GM18507 (cell line): ENCODE data around the gene GCNT1.
"Not testable (repeated sequence)": the region's sequence is repeated elsewhere in the genome, so short reads cannot be mapped to it uniquely, and the experiment has no call there.

Source experiments
- DNase-seq: peaks from one replicate; pipeline ENCODE4 v3.0.0; 2011; ENCODE audit warnings: low read depth; ENCODE audit not compliant: insufficient read length; ENCODE audit errors: extremely low spot score
- FAIRE-seq: peaks from 2 replicates; lab custom pipeline; 2011; peaks lifted over from hg19 to GRCh38; lab: Jason Lieb, UNC

GCNT1 gene

GRCh38 chr9:76458903-76459693 is at the start of gene GCNT1:
TSS of gene GCNT1 (plus strand) at chr9:76459182. CDS start at chr9:76502382, 43,200 bp downstream.
- FAIRE-seq (peak; percentile 83), DNase-seq (peak; percentile 80)

GRCh38 chr9:76412638-76413037 is 46.3 kb upstream of the GCNT1 start:
- FAIRE-seq (no peak), DNase-seq (no peak)

DNA sequence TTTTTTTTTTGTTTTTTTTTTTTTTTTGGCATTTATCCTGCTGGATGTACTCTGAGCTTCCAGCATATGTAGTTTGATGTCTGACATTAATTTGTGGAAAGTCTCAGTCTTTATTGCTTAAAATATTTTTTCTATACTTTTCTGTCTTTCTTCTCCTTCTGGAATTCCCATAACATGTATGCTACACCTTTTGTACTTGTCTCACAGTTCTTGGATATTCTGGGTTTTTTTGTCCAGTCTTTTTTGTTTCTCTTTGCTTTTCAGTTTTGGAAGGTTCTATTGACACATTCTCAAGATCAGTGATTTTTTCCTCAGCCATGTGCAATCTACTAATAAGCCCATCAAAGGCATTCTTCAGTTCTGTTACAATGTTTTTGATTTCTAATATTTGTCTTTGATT is 45.3 kb upstream of the GCNT1 start:
- DNase-seq (no peak), FAIRE-seq (no peak)

DNA sequence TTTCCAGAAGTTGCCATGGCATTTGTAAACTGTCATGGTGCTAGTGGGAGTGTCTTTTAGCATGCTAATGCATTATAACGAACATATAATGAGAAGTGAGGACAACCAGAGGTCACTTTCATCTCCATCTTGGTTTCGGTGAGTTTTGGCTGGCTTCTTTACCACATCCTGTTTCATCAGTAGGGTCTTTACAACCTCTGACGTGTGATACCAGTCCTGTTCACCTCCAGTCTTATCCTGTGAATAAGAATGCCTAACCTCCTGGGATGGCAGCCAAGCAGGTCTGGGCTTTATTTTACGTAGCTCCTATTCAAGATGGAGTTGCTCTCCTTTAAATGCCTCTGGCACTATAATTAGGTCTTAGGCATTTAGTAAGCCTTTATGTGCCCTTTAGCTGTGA is 44.3 kb upstream of the GCNT1 start:
- DNase-seq (no peak), FAIRE-seq (peak; percentile 70)

- FAIRE-seq (no peak), DNase-seq (no peak)
Observed at GRCh38 chr9:76415154-76415553, 43.8 kb upstream of the GCNT1 start.

- FAIRE-seq (no peak), DNase-seq (no peak)
Observed at GRCh38 chr9:76415731-76416130, 43.3 kb upstream of the GCNT1 start.

DNA sequence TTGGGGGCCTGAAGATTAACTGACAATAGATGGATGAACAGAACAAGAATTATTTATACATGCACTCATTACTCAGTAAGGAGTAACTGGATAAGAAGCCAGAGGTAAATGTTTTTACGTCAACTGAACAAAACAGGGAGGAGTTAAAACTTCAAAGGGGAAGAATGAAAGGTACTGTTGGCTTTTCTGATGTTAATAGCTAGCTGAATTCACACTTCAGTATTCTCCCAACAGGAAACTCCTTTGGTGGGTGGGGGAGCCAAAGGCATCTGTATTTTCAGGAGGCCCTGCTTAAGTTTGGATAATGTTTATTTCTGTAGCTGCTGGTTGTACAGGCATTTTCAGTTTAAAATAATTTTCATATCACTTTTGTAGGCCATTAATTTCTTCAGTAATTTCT is 41.6 kb upstream of the GCNT1 start:
- no peak for DNase-seq
- no peak for FAIRE-seq

DNA sequence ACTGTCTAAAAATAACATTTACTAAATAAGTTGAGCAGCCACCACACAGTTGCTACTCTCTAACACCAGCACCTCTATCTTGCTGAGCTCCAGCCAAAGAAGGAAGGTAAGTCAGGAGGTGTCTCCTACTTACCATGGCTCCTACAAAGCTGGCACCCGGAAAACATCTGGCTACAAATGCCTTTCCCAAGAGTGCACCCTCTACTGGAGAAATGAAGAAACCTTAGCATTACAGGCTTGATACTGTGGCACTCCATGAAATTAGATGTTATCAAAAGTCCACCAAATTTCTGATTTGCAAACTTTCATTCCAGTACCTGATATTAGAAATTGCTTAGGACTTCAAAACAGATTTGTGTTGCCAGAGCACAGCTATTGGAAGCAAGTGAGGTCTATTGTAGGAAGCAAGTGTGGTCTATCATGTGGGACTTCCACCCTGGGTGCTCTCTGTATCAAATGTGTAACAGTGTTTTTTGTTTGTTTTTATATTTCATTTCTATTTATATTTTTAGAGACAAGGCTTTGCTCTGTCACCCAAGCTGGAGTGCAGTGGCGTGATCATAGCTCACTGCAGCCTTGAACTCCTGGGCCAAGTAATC is 39.1 kb upstream of the GCNT1 start:
- no peak for DNase-seq
- peak; percentile 71 for FAIRE-seq

- DNase-seq (no peak), FAIRE-seq (no peak)
Observed at GRCh38 chr9:76423216-76424177, 35.5 kb upstream of the GCNT1 start.

DNA sequence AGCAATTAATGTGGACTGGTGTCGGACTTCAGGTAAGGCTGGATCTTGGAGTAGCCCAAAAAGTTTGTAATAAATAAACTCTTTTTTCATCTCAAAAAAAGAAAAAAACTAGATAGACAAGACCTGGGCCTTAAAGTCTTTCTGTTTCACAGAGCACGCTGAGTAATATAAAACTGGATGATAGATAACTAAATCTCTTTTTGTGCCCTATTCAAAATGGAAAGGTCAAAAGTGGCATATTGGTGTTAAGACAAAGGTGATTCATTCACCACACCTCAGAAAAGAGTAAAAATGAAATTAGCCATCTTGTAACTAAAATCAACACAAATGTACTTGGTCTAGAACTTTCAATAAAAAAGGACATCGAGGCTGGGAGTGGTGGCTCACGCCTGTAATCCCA is 34.5 kb upstream of the GCNT1 start:
- FAIRE-seq: no peak
- no peak for DNase-seq

- FAIRE-seq (no peak), DNase-seq (no peak)
Observed at GRCh38 chr9:76425677-76426453, 33.1 kb upstream of the GCNT1 start.

DNA sequence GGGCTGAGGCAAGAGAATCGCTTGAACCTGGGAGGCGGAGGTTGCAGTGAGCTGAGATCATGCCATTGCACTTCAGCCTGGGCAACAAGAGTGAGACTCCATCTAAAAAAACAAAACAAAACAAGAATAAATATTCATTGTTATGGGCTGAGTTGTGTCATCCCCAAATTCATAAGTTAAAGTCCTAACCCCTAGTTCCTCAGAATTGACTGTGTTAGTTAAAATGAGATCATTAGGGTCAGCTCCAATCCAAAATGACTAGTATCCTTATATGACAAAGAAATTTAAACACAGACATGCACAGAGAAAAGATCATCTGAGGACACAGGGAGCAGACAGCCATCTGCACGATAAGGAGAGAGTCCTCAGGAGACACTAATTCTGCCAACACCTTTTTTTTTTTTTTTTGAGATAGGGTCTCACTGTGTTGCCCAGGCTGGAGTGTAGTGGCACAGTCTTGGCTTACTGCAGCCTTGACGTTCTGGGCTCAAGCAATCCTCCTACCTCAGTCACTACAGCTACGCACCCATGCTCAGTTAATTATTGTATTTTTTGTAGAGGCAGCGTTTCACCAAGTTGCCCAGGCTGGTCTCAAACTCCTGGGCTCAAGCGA is 32.1 kb upstream of the GCNT1 start:
- FAIRE-seq: no peak

DNA sequence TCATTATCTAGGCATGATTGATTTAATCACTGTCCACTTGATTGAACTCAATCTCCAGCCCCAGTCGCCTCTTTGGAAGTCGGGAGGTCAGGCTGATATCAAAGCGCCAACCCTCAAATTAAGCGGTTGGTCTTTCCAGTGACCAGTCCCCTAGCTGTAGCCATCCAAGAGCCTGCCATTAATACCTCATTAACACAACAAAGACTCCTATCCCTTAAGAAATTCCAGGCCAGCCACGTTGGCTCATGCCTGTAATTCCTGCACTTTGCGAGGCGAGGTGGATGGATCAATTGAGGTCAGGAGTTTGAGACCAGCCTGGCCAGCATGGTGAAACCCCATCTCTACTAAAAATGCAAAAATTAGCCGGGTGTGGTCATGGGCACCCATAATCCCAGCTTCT is 27.4 kb upstream of the GCNT1 start:
- no peak for FAIRE-seq
- no peak for DNase-seq

More for the DNA sequence above, 32.1 kb upstream of the GCNT1 start:
- no peak for DNase-seq

DNA sequence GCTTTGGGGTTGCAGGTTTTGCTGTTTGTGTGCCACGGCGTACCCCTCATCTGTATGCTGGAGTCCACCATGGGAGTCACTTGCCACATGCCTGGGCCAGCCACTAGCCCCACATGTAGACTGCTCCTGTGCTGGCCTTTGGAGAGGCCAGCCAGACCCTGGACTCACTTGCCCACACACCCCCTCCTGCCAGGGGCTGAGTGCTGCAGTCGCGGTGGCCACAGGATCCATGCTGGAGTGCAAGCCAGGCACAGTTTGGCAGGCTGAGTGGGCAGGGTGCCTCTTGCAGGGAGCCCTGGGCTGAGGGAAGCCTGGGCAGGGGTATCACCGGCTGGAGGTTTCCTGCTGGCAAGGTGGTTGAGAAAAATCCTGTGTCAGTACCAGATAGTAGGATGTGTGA is 25.6 kb upstream of the GCNT1 start:
- no peak for DNase-seq
- FAIRE-seq: no peak

GRCh38 chr9:76433836-76434235 is 25.1 kb upstream of the GCNT1 start:
- DNase-seq (no peak), FAIRE-seq (no peak)

DNA sequence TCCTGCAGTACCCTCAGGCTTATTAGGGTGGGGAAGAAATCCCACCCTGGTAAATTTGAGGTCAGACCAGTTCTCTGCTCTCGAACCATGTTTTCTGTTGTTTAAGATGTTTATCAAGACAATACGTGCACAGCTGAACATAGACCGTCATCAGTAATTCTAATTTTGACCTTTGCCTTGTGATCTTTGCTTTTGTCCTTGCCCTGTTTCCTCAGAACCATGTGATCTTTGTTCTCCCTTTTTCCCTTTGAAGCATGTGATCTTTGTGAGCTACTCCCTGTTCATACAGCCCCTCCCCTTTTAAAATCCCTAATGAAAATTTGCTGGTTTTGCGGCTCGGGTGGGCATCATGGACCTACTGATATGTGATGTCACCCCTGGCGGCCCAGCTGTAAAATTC is 24.1 kb upstream of the GCNT1 start:
- not testable (repeated sequence) for DNase-seq, FAIRE-seq

DNA sequence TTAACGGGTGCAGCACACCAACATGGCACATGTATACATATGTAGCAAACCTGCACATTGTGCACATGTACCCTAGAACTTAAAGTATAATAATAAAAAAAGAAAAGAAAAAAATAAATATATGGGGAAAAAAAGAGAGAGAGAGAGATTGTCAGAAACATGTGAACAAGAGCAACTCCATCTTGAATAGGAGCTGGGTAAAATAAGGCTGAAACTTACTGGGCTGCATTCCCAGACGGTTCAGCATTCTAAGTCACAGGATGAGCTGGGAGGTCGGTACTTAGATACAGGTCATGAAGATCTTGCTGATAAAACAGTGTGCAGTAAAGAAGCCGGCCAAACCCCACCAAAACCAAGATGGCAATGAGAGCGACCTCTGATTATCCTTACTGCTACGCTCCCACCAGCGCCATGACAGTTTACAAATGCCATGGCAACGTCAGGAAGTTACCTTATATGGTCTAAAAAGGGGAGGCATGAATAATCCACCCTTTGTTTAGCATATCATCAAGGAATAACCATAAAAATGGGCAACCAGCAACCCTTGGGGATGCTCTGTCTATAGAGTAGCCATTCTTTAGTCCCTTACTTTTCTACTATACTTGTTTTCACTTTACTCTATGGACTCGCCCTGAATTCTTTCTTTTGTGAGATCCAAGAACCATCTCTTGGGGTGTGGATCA is 21.8 kb upstream of the GCNT1 start:
- FAIRE-seq, DNase-seq: not testable (repeated sequence)

GRCh38 chr9:76438841-76439588 is 20.0 kb upstream of the GCNT1 start:
- FAIRE-seq (peak; percentile 85), DNase-seq (no peak)
